Aorta (tissue), 5 donors: Measurements from ENCODE around the gene AKR1B15. TPM values are rescaled to one million over a fixed set of nuclear protein-coding genes. Genes with fewer than 3 reads are reported as not detected.
"Not testable (repeated sequence)": the region's sequence is repeated elsewhere in the genome, so short reads cannot be mapped to it uniquely, and the experiment has no call there.

Experiments
- ATAC-seq: fragments of 200-7000 bp; cut with Tn5 transposase; one replicate; pipeline ENCODE4 v1.9.1; 2022; ENCODE audit warnings: moderate library complexity; ENCODE audit not compliant: low FRiP score
- DNase-seq, 2 donors: peaks; one replicate each; pipeline ENCODE4 v3.0.0-alpha.2; 2020
- H3K27ac ChIP-seq, 2 donors: one replicate each; pipeline ENCODE4 v1.5.1; 2013; ENCODE audit warnings: low read length in 2 of 2, mild to moderate bottlenecking in 2 of 2, moderate library complexity in 2 of 2, control low read depth in 1 of 2, inconsistent platforms in 1 of 2, low read depth in 1 of 2
- H3K27me3 ChIP-seq, 2 donors: one replicate each; pipeline ENCODE4 v1.6.1; 2013; ENCODE audit warnings: control low read depth in 1 of 2, low read length in 1 of 2, mild to moderate bottlenecking in 1 of 2, moderate library complexity in 1 of 2; ENCODE audit not compliant: insufficient read depth in 2 of 2, control insufficient read depth in 1 of 2
- H3K36me3 ChIP-seq, 2 donors: one replicate each; pipeline ENCODE4 v1.6.1; 2013; ENCODE audit warnings: control low read depth in 1 of 2, low read length in 1 of 2, mild to moderate bottlenecking in 1 of 2; ENCODE audit not compliant: insufficient read depth in 2 of 2, control insufficient read depth in 1 of 2
- H3K4me1 ChIP-seq, 2 donors: one replicate each; pipeline ENCODE4 v1.6.1; 2013; ENCODE audit warnings: low read length in 2 of 2, control low read depth in 1 of 2, mild to moderate bottlenecking in 1 of 2, moderate library complexity in 1 of 2; ENCODE audit not compliant: insufficient read depth in 2 of 2, control insufficient read depth in 1 of 2
- H3K4me3 ChIP-seq, 2 donors: one replicate each; pipeline ENCODE4 v1.5.1; 2013; ENCODE audit warnings: low read length in 2 of 2, control low read depth in 1 of 2, mild to moderate bottlenecking in 1 of 2
- H3K9me3 ChIP-seq: one replicate; pipeline ENCODE4 v1.6.1; 2013; ENCODE audit warnings: mild to moderate bottlenecking, low read length; ENCODE audit not compliant: control insufficient read depth
- WGBS, 2 donors: extraction: QIAGEN DNeasy Blood & Tissue Kit; methylation state at CpG; one replicate each; pipeline ENCODE4 v1.1.7; 2013; 5-methylcytosine and 5-hydroxymethylcytosine counted together
- intact Hi-C, 2 donors: fragments of 100-400 bp; cut with DNase I; formaldehyde crosslinking; loops; one replicate each; pipeline versions ENCODE4 v1.14.2 to v1.15.0; 2022
- polyA plus RNA-seq, 2 donors: library from polyadenylated mRNA; stranded (reverse); fragments of 200-250 nt; gene quantifications; one replicate each; pipeline ENCODE4 v1.2.3, GENCODE V29; 2013
- total RNA-seq, 2 donors: library from RNA; stranded (reverse); fragmentation: NEBNext Ultra II Directional; extraction: Animal tissue kit (Norgen Biotek cat#: 25700); gene quantifications; one replicate each; pipeline ENCODE4 v1.2.1, GENCODE V29; 2021
- donor health status: healthy with polysubstance abuse.
- donor health status: Bipolar disorder and iron deficiency.
- donor health status: DM: no; HTN: no; CAD: no.
- donor health status: DM: no; HTN: no; CAD: no.
- donor health status: DM: yes; HTN: yes; CAD: no.

AKR1B15 gene
- total and polyA plus RNA-seq, 4 donors = 0.33 TPM; not detected in 3

GRCh38 chr7:134535272-134535918, 13.5 kb upstream of the AKR1B15 start:
- WGBS, 2 donors = 57 to 63% methylated on average over 3 of the region's 3 CpGs
- ATAC-seq (no peak), DNase-seq (no peak)
- intact Hi-C loops = no loop called here
- H3K36me3 ChIP-seq = no peaks in the 10 kb centered on the region
- H3K9me3 ChIP-seq = no peaks in the 10 kb centered on the region
- no peak overlapping the region for H3K27ac ChIP-seq
- H3K27me3 ChIP-seq = no peaks in the 10 kb centered on the region
- no peaks in the 10 kb centered on the region for H3K4me1 ChIP-seq
- H3K4me3 ChIP-seq = no peak overlapping the region

GRCh38 chr7:134535919-134536299, 13.0 kb upstream of the AKR1B15 start:
- intact Hi-C loops = no loop called here
- H3K27ac ChIP-seq = no peak overlapping the region
- no peaks in the 10 kb centered on the region for H3K36me3 ChIP-seq
- DNase-seq (no peak), ATAC-seq (no peak)
- H3K9me3 ChIP-seq = no peaks in the 10 kb centered on the region
- H3K4me3 ChIP-seq = no peak overlapping the region
- no peaks in the 10 kb centered on the region for H3K4me1 ChIP-seq
- no peaks in the 10 kb centered on the region for H3K27me3 ChIP-seq
- 69 to 80% methylated on average over 3 of the region's 3 CpGs for WGBS, 2 donors

- H3K27me3 ChIP-seq, H3K4me1 ChIP-seq, intact Hi-C loops, H3K4me3 ChIP-seq, H3K9me3 ChIP-seq, ATAC-seq, H3K36me3 ChIP-seq, DNase-seq, H3K27ac ChIP-seq: not testable (repeated sequence)
- 85 to 87% methylated on average over 3 of the region's 3 CpGs for WGBS, 2 donors
Observed at GRCh38 chr7:134536558-134536957, 12.4 kb upstream of the AKR1B15 start.

GRCh38 chr7:134537273-134537781, 11.6 kb upstream of the AKR1B15 start:
- ATAC-seq, H3K27me3 ChIP-seq, H3K36me3 ChIP-seq, intact Hi-C loops, H3K4me3 ChIP-seq, H3K9me3 ChIP-seq, H3K4me1 ChIP-seq, DNase-seq, H3K27ac ChIP-seq: not testable (repeated sequence)
- WGBS, 2 donors = 85 to 86% methylated on average over 5 of the region's 5 CpGs

GRCh38 chr7:134539380-134540004, 9.4 kb upstream of the AKR1B15 start:
- H3K4me3 ChIP-seq = no peak overlapping the region
- H3K27me3 ChIP-seq = no peaks in the 10 kb centered on the region
- intact Hi-C loops = no loop called here
- H3K27ac ChIP-seq = no peak overlapping the region
- no peaks in the 10 kb centered on the region for H3K9me3 ChIP-seq
- 82 to 86% methylated on average over 6 of the region's 6 CpGs for WGBS, 2 donors
- H3K36me3 ChIP-seq = no peaks in the 10 kb centered on the region
- ATAC-seq (no peak), DNase-seq (no peak)
- no peaks in the 10 kb centered on the region for H3K4me1 ChIP-seq

- ATAC-seq, H3K27me3 ChIP-seq, H3K27ac ChIP-seq, intact Hi-C loops, DNase-seq, H3K9me3 ChIP-seq, H3K4me1 ChIP-seq, H3K36me3 ChIP-seq, H3K4me3 ChIP-seq: not testable (repeated sequence)
- WGBS, 2 donors = 89 to 91% methylated on average over 8 of the region's 8 CpGs
Observed at GRCh38 chr7:134541501-134542194, 7.3 kb upstream of the AKR1B15 start.

GRCh38 chr7:134542195-134542771, 6.6 kb upstream of the AKR1B15 start:
- Histone ChIP-seq H3K4me1 (no peaks in the 10 kb centered on the region), H3K4me3 (no peak overlapping the region), H3K9me3 (no peaks in the 10 kb centered on the region), H3K27ac (no peak overlapping the region), H3K36me3 (no peaks in the 10 kb centered on the region), H3K27me3 (no peaks in the 10 kb centered on the region)
- intact Hi-C loops = no loop called here
- WGBS, 2 donors = 65 to 67% methylated on average over 8 of the region's 8 CpGs
- ATAC-seq (no peak), DNase-seq (no peak)

- no peaks in the 10 kb centered on the region for H3K4me1 ChIP-seq
- intact Hi-C loops = loop anchor here in 1 of 2 donors (5.0 kb wide), 1 partner anchor 113 kb away; no protein-coding TSS in a partner anchor
- DNase-seq (no peak), ATAC-seq (no peak)
- 85 to 88% methylated on average over 4 of the region's 4 CpGs for WGBS, 2 donors
- H3K27me3 ChIP-seq = no peaks in the 10 kb centered on the region
- no peak overlapping the region for H3K4me3 ChIP-seq
- no peak overlapping the region for H3K27ac ChIP-seq
- no peaks in the 10 kb centered on the region for H3K36me3 ChIP-seq
- no peaks in the 10 kb centered on the region for H3K9me3 ChIP-seq
Observed at GRCh38 chr7:134545380-134545779, 3.5 kb upstream of the AKR1B15 start.
